H9 (cell line): Measurements from ENCODE around the gene METRNL. TPM values are rescaled to one million over a fixed set of nuclear protein-coding genes. Genes with fewer than 3 reads are reported as not detected.
A peak's percentile ranks its signal among the peaks of the same experiment; 100 is the strongest.

ENCODE experiments used
- DNase-seq: peaks from one replicate; pipeline ENCODE4 v3.0.0-alpha.2; 2017
- H2AFZ ChIP-seq: one replicate; pipeline ENCODE4 v1.6.1; 2013; ENCODE audit warnings: mild to moderate bottlenecking, low read length, control low read depth, moderate library complexity
- H2AK5ac ChIP-seq: 2 replicates; pipeline ENCODE4 v1.6.1; 2013; ENCODE audit warnings: low read length, control low read depth, mixed read lengths; ENCODE audit not compliant: insufficient read length
- H2BK120ac ChIP-seq: one replicate; pipeline ENCODE4 v1.6.1; 2013; ENCODE audit warnings: low read depth, mild to moderate bottlenecking, low read length, control low read depth, inconsistent platforms; ENCODE audit not compliant: poor library complexity, severe bottlenecking
- H2BK12ac ChIP-seq: 2 replicates; pipeline ENCODE4 v1.6.1; 2013; ENCODE audit warnings: low read length, control low read depth, mixed read lengths, low read depth; ENCODE audit not compliant: insufficient read length
- H2BK15ac ChIP-seq: 2 replicates; pipeline ENCODE4 v1.6.1; 2013; ENCODE audit warnings: low read depth, low read length, control low read depth
- H2BK20ac ChIP-seq: one replicate; pipeline ENCODE4 v1.6.1; 2013; ENCODE audit warnings: low read depth, mild to moderate bottlenecking, low read length, control low read depth, inconsistent platforms; ENCODE audit not compliant: poor library complexity, severe bottlenecking
- H2BK5ac ChIP-seq: 2 replicates; pipeline ENCODE4 v1.6.1; 2013; ENCODE audit warnings: low read length, control low read depth, mixed read lengths; ENCODE audit not compliant: insufficient read length
- H3K14ac ChIP-seq: 2 replicates; pipeline ENCODE4 v1.6.1; 2013; ENCODE audit warnings: low read length, control low read depth; ENCODE audit not compliant: insufficient read depth
- H3K18ac ChIP-seq: 2 replicates; pipeline ENCODE4 v1.6.1; 2013; ENCODE audit warnings: low read depth, mild to moderate bottlenecking, mixed read lengths, low read length, control low read depth; ENCODE audit not compliant: insufficient read length
- H3K23ac ChIP-seq: 2 replicates; pipeline ENCODE4 v1.6.1; 2013; ENCODE audit warnings: low read length, control low read depth, mixed read lengths, low read depth; ENCODE audit not compliant: insufficient read length
- H3K23me2 ChIP-seq: 2 replicates; pipeline ENCODE4 v1.6.1; 2013; ENCODE audit warnings: low read depth, mild to moderate bottlenecking, mixed read lengths, low read length, control low read depth; ENCODE audit not compliant: insufficient read length, poor library complexity, severe bottlenecking
- H3K27ac ChIP-seq: 2 replicates; pipeline ENCODE4 v1.5.1; 2013; ENCODE audit warnings: low read length, control low read depth, mixed read lengths, low read depth; ENCODE audit not compliant: insufficient read length
- H3K27me3 ChIP-seq: 2 replicates; pipeline ENCODE4 v1.6.1; 2013; ENCODE audit warnings: low read length, control low read depth, inconsistent platforms; ENCODE audit not compliant: insufficient read depth
- H3K4ac ChIP-seq: 2 replicates; pipeline ENCODE4 v1.6.1; 2013; ENCODE audit warnings: low read depth, mild to moderate bottlenecking, control low read depth, inconsistent platforms, low read length, moderate library complexity
- H3K4me1 ChIP-seq: 2 replicates; pipeline ENCODE4 v1.6.1; 2013; ENCODE audit warnings: low read length, control low read depth, inconsistent platforms; ENCODE audit not compliant: insufficient read depth
- H3K4me2 ChIP-seq: 2 replicates; pipeline ENCODE4 v1.6.1; 2013; ENCODE audit warnings: low read length, control low read depth, mixed read lengths; ENCODE audit not compliant: insufficient read length, insufficient read depth
- H3K56ac ChIP-seq: 2 replicates; pipeline ENCODE4 v1.6.1; 2013; ENCODE audit warnings: low read depth, mild to moderate bottlenecking, mixed read lengths, low read length, control low read depth; ENCODE audit not compliant: insufficient read length
- H3K79me1 ChIP-seq: 2 replicates; pipeline ENCODE4 v1.6.1; 2013; ENCODE audit warnings: low read depth, mild to moderate bottlenecking, moderate library complexity, low read length, control low read depth, inconsistent platforms; ENCODE audit not compliant: insufficient read depth, poor library complexity, severe bottlenecking
- H3K79me2 ChIP-seq: 2 replicates; pipeline ENCODE4 v1.6.1; 2013; ENCODE audit warnings: low read length, control low read depth, inconsistent platforms; ENCODE audit not compliant: insufficient read depth
- H3K9ac ChIP-seq: 2 replicates; pipeline ENCODE4 v1.6.1; 2013; ENCODE audit warnings: low read length, control low read depth, mixed read lengths; ENCODE audit not compliant: insufficient read length; ENCODE audit errors: extremely low read depth
- H3K9me3 ChIP-seq: one replicate; pipeline ENCODE4 v1.6.1; 2013; ENCODE audit warnings: low read depth, low read length, inconsistent platforms; ENCODE audit not compliant: control insufficient read depth
- H3T11ph ChIP-seq: one replicate; pipeline ENCODE4 v1.6.1; 2013; ENCODE audit warnings: mild to moderate bottlenecking, low read length, control low read depth, inconsistent platforms
- H4K20me1 ChIP-seq: one replicate; pipeline ENCODE4 v1.6.1; 2013; ENCODE audit not compliant: control insufficient read depth, insufficient read length, insufficient read depth
- H4K5ac ChIP-seq: 2 replicates; pipeline ENCODE4 v1.6.1; 2013; ENCODE audit warnings: low read depth, mild to moderate bottlenecking, mixed read lengths, low read length, control low read depth; ENCODE audit not compliant: insufficient read length
- H4K8ac ChIP-seq: replicated peaks from 2 replicates; pipeline ENCODE4 v1.6.1; 2013; ENCODE audit warnings: low read length, control low read depth, mixed read lengths, low read depth; ENCODE audit not compliant: insufficient read length
- H4K91ac ChIP-seq: 2 replicates; pipeline ENCODE4 v1.6.1; 2013; ENCODE audit warnings: low read depth, mild to moderate bottlenecking, moderate library complexity, mixed read lengths, low read length, control low read depth; ENCODE audit not compliant: insufficient read length
- H3K27ac Mint-ChIP-seq, 3 experiments: 2 replicates in 2 of 3; 3 replicates in 1 of 3; pipeline ENCODE4 v1.8.0; 2020 to 2021; ENCODE audit warnings: mixed read lengths in 3 of 3, mild to moderate bottlenecking in 1 of 3, moderate library complexity in 1 of 3
- H3K27me3 Mint-ChIP-seq: 2 replicates; pipeline ENCODE4 v1.8.0; 2021; ENCODE audit warnings: low read depth, mild to moderate bottlenecking, moderate library complexity, mixed read lengths
- H3K36me3 Mint-ChIP-seq, 3 experiments: 2 replicates in 2 of 3; 3 replicates in 1 of 3; pipeline ENCODE4 v1.8.0; 2020 to 2021; ENCODE audit warnings: low read depth in 3 of 3, mixed read lengths in 3 of 3; ENCODE audit not compliant: insufficient read depth in 1 of 3
- H3K4me1 Mint-ChIP-seq, 2 experiments: 2 replicates each; pipeline ENCODE4 v1.8.0; 2020; ENCODE audit warnings: mixed read lengths in 2 of 2
- H3K4me3 Mint-ChIP-seq, 2 experiments: 2 replicates in 1 of 2; 3 replicates in 1 of 2; pipeline ENCODE4 v1.8.0; 2020 to 2021; ENCODE audit warnings: mild to moderate bottlenecking in 2 of 2, mixed read lengths in 2 of 2, moderate library complexity in 1 of 2
- H3K9me3 Mint-ChIP-seq, 2 experiments: 2 replicates in 1 of 2; 3 replicates in 1 of 2; pipeline ENCODE4 v1.8.0; 2020; ENCODE audit warnings: mild to moderate bottlenecking in 2 of 2, mixed read lengths in 2 of 2, moderate library complexity in 1 of 2
- WGBS: extraction: QIAGEN DNeasy Blood & Tissue Kit; methylation state at CpG from one replicate; pipeline ENCODE4 v1.1.7; 2013; ENCODE audit warnings: missing lambda C conversion rate, low lambda C conversion rate, mixed read lengths; ENCODE audit not compliant: insufficient read length; ENCODE audit errors: extremely low coverage; 5-methylcytosine and 5-hydroxymethylcytosine counted together
- total RNA-seq: library from RNA; stranded (reverse); gene quantifications from 2 replicates; pipeline ENCODE4 v1.2.1, GENCODE V29; 2021
- TF ChIP-seq, protein P1 (sequence below): fragments of 200-600 bp; sonication (generic); conservative IDR thresholded peaks from 3 replicates; pipeline ENCODE4 v1.8.0; 2021; ENCODE audit warnings: antibody characterized with exemption, mild to moderate bottlenecking

METRNL gene
- total RNA-seq, 1 experiment from 2014 or later, result 21.4 TPM

DNA sequence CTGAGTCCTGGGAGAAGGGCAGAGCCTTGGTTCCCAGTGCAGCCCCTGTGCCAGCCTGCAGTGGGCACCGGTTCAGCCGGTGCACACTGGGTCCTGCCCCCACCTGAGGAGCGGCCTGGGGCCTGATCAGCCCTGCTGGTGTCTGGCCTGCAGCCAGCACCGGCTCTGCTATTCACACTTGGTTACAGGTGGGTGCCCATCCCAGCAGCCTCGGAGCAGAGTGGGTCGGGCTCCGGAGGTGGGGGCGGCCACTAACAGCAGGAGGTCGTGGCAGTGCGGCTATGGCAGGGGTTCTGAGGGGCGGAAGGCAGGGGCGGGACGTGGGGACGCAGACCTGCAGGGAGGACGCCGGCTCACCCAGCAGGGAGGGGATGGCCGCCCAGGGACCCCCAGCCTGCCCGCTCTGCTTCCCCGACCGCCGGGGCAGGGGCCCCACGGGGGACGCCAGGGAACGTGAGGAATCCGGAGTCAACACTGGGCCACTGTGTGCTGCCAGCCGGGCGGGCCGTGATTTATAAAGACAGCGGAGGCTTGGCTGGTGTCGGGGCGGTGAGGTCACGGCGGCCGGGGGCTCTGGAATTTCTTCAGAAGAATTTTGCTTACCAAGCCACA is 20.3 kb downstream of the METRNL start:
- no peak overlapping the region for H3K4me2 ChIP-seq
- no peak overlapping the region for H4K5ac ChIP-seq
- Mint-ChIP-seq H3K27ac (no peak overlapping the region), H3K36me3 (peaks cover 7 to 12% (median 10%) of the 10 kb centered on the region in 3 experiments), H3K4me1 (peaks cover 6 to 18% of the 10 kb centered on the region in 2 experiments; a peak in 3 of 4 replicates), H3K9me3 (peaks cover 0 to 7% of the 10 kb centered on the region in 2 experiments; a peak in 1 of 5 replicates), H3K4me3 (no peak overlapping the region), H3K27me3 (no peaks in the 10 kb centered on the region; the same call in 1 of the 2 replicates)
- no peak overlapping the region for H3K23ac ChIP-seq
- H2BK12ac ChIP-seq, result no peak overlapping the region
- no peak for DNase-seq
- no peak overlapping the region for H3T11ph ChIP-seq
- H4K8ac ChIP-seq, result no peak overlapping the region
- no peaks in the 10 kb centered on the region for H3K23me2 ChIP-seq
- H2AFZ ChIP-seq, result no peak overlapping the region
- no peak overlapping the region for H2BK120ac ChIP-seq
- H3K4ac ChIP-seq, result no peak overlapping the region
- no peak overlapping the region for H3K14ac ChIP-seq
- TF ChIP-seq, protein P1, sequence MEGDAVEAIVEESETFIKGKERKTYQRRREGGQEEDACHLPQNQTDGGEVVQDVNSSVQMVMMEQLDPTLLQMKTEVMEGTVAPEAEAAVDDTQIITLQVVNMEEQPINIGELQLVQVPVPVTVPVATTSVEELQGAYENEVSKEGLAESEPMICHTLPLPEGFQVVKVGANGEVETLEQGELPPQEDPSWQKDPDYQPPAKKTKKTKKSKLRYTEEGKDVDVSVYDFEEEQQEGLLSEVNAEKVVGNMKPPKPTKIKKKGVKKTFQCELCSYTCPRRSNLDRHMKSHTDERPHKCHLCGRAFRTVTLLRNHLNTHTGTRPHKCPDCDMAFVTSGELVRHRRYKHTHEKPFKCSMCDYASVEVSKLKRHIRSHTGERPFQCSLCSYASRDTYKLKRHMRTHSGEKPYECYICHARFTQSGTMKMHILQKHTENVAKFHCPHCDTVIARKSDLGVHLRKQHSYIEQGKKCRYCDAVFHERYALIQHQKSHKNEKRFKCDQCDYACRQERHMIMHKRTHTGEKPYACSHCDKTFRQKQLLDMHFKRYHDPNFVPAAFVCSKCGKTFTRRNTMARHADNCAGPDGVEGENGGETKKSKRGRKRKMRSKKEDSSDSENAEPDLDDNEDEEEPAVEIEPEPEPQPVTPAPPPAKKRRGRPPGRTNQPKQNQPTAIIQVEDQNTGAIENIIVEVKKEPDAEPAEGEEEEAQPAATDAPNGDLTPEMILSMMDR, result 0 out of 3 replicates have a peak, but pooled peaks have one; percentile 15
- no CpG with 5 or more reads among the region's 34 CpGs for WGBS
- H3K18ac ChIP-seq, result no peak overlapping the region
- H4K20me1 ChIP-seq, result no peaks in the 10 kb centered on the region
- no peaks in the 10 kb centered on the region for H3K79me1 ChIP-seq
- no peak overlapping the region for H2BK15ac ChIP-seq
- H3K79me2 ChIP-seq, result no peaks in the 10 kb centered on the region
- H3K27me3 ChIP-seq, result no peaks in the 10 kb centered on the region
- H3K27ac ChIP-seq, result no peak overlapping the region
- H2BK20ac ChIP-seq, result no peak overlapping the region
- H4K91ac ChIP-seq, result no peak overlapping the region
- H3K9me3 ChIP-seq, result no peaks in the 10 kb centered on the region
- H2BK5ac ChIP-seq, result no peak overlapping the region
- no peak overlapping the region for H3K9ac ChIP-seq
- H3K4me1 ChIP-seq, result no peaks in the 10 kb centered on the region; the same call in 1 of the 2 replicates
- no peak overlapping the region for H2AK5ac ChIP-seq
- no peak overlapping the region for H3K56ac ChIP-seq
